ENCODE measurements around the gene ELMO2. TPM values are rescaled to one million over a fixed set of nuclear protein-coding genes. Genes with fewer than 3 reads are reported as not detected.
A peak's percentile ranks its signal among the peaks of the same experiment; 100 is the strongest.

ELMO2 gene
- total RNA-seq, 1 donor from 2014 or later, result 45.6 TPM

GRCh38 chr20:46350986-46351267, 55.5 kb downstream of the ELMO2 start:
- peak overlapping the region; percentile 78 for H3K27ac Mint-ChIP-seq
- TF ChIP-seq, protein P1, sequence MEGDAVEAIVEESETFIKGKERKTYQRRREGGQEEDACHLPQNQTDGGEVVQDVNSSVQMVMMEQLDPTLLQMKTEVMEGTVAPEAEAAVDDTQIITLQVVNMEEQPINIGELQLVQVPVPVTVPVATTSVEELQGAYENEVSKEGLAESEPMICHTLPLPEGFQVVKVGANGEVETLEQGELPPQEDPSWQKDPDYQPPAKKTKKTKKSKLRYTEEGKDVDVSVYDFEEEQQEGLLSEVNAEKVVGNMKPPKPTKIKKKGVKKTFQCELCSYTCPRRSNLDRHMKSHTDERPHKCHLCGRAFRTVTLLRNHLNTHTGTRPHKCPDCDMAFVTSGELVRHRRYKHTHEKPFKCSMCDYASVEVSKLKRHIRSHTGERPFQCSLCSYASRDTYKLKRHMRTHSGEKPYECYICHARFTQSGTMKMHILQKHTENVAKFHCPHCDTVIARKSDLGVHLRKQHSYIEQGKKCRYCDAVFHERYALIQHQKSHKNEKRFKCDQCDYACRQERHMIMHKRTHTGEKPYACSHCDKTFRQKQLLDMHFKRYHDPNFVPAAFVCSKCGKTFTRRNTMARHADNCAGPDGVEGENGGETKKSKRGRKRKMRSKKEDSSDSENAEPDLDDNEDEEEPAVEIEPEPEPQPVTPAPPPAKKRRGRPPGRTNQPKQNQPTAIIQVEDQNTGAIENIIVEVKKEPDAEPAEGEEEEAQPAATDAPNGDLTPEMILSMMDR (IDR thresholded peaks at IDR 0.05), result no peak
- H3K4me1 Mint-ChIP-seq, result peaks cover 31% of the 10 kb centered on the region
- H3K27me3 Mint-ChIP-seq, result no peaks in the 10 kb centered on the region
- POLR2A ChIA-PET, result interaction anchor here (1.4 to 3.5 kb wide), 3 partner anchors 8 to 13 kb away, joined by 3 to 23 read pairs (median 21); no protein-coding TSS in a partner anchor
- peak overlapping the region; percentile 24 for H3K4me3 Mint-ChIP-seq
- ATAC-seq (ENCODE audit: low read depth), result no peak
- CTCF ChIA-PET, result interaction anchor here (2.7 kb wide), 1 partner anchor 44 kb away, joined by 16 read pairs; no protein-coding TSS in a partner anchor
- intact Hi-C loops (cut with micrococcal nuclease), result loop anchor here (1.0 to 10.0 kb wide), 3 partner anchors 8 to 986 kb away; partner anchors contain the start of genes ELMO2 and SYS1
- DNase-seq, result no peak
- H3K36me3 Mint-ChIP-seq (ENCODE audit: low read depth), result peaks cover 71% of the 10 kb centered on the region
- no peaks in the 10 kb centered on the region for H3K9me3 Mint-ChIP-seq

DNA sequence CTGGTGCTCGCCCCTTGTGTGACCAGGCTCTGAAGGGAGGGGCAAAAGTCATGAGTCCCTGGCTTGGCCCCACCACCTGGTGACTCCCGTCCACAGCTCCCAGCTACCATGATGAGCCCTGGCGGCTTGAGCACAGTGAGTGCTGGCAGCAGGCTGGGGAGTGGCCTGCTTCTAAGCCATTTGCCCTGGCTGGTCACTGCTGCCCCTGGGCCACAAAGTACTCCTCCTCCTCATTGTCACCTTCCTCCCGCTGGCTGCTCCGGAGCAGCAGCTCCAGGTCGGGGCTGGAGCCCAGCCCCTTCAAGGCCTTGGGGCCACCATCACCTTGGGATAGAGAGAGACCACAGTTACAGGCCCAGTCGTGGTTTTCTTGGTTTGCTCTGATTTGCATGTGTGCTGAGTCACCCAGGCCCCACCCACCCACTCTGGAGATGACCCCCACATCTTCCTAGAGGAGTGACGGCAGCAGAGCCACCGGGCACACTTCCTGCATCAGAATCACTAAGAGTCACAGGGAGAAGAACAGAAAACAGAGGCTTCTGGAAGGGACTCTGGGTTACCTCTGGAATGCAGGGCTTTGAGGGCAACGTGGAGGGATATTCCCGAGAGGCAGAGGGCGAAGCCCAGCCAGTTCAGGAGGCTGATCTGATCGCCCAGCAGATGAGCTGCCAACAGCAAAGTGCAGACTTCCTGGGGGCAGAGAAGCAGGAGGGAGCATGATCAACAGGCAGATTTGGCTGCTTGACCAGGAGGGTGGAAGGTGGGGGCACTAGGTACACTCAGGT, 56.0 kb downstream of the ELMO2 start:
- Mint-ChIP-seq H3K27ac (peak overlapping the region; percentile 76), H3K4me1 (peaks cover 29% of the 10 kb centered on the region), H3K27me3 (no peaks in the 10 kb centered on the region), H3K36me3 (ENCODE audit: low read depth) (peaks cover 68% of the 10 kb centered on the region), H3K4me3 (peak overlapping the region; percentile 24), H3K9me3 (no peaks in the 10 kb centered on the region)
- CTCF ChIA-PET, result interaction anchor here (1.0 to 2.7 kb wide), 4 partner anchors 8 to 217 kb away, joined by 5 to 16 read pairs (median 14); no protein-coding TSS in a partner anchor
- peak; percentile 85 for ATAC-seq (ENCODE audit: low read depth)
- intact Hi-C loops (cut with micrococcal nuclease), result loop anchor here (1.0 to 10.0 kb wide), 3 partner anchors 9 to 986 kb away; partner anchors contain the start of genes ELMO2 and SYS1
- DNase-seq, result no peak
- TF ChIP-seq, protein P1 (IDR thresholded peaks at IDR 0.05), result no peak
- POLR2A ChIA-PET, result interaction anchor here (0.9 to 3.5 kb wide), 6 partner anchors 9 to 219 kb away, joined by 3 to 23 read pairs (median 12); partner anchors contain the start of gene ELMO2

- no peaks in the 10 kb centered on the region for H3K9me3 Mint-ChIP-seq
Observed at GRCh38 chr20:46349742-46350056, 56.7 kb downstream of the ELMO2 start.

GRCh38 chr20:46349035-46349741, 57.2 kb downstream of the ELMO2 start:
- Mint-ChIP-seq H3K27me3 (no peaks in the 10 kb centered on the region), H3K27ac (no peak overlapping the region), H3K4me3 (no peak overlapping the region), H3K4me1 (peaks cover 28% of the 10 kb centered on the region), H3K36me3 (ENCODE audit: low read depth) (peaks cover 63% of the 10 kb centered on the region), H3K9me3 (no peaks in the 10 kb centered on the region)
- DNase-seq (peak; percentile 40), ATAC-seq (ENCODE audit: low read depth) (no peak)
- POLR2A ChIA-PET, result interaction anchor here (1.5 to 3.5 kb wide), 5 partner anchors 10 to 230 kb away, joined by 5 to 23 read pairs (median 18); partner anchors contain the start of gene ELMO2
- CTCF ChIA-PET, result interaction anchor here (0.7 to 2.7 kb wide), 15 partner anchors 9 to 379 kb away, joined by 3 to 16 read pairs (median 4); no protein-coding TSS in a partner anchor
- intact Hi-C loops (cut with micrococcal nuclease), result loop anchor here (1.0 to 2.0 kb wide), 3 partner anchors 42 to 326 kb away; no protein-coding TSS in a partner anchor
- TF ChIP-seq, protein P1 (IDR thresholded peaks at IDR 0.05), result no peak

More at GRCh38 chr20:46349742-46350056, 56.7 kb downstream of the ELMO2 start:
- Mint-ChIP-seq H3K36me3 (ENCODE audit: low read depth) (peaks cover 68% of the 10 kb centered on the region), H3K4me1 (peaks cover 29% of the 10 kb centered on the region), H3K4me3 (no peak overlapping the region), H3K27me3 (no peaks in the 10 kb centered on the region), H3K27ac (no peak overlapping the region)
- intact Hi-C loops (cut with micrococcal nuclease), result loop anchor here (1.0 to 10.0 kb wide), 6 partner anchors 10 to 985 kb away; partner anchors contain the start of genes ELMO2 and SYS1
- CTCF ChIA-PET, result interaction anchor here (1.0 to 2.7 kb wide), 8 partner anchors 9 to 380 kb away, joined by 3 to 16 read pairs (median 11); no protein-coding TSS in a partner anchor
- ATAC-seq (ENCODE audit: low read depth), result no peak
- POLR2A ChIA-PET, result interaction anchor here (0.9 to 3.5 kb wide), 7 partner anchors 8 to 230 kb away, joined by 3 to 23 read pairs (median 10); partner anchors contain the start of gene ELMO2
- DNase-seq, result no peak
- TF ChIP-seq, protein P1 (IDR thresholded peaks at IDR 0.05), result no peak

Data from activated B cell treated with CpG ODN at 0.5 μM for 24 hours (primary cell).